ENCODE data around the gene THRAP3. TPM values are rescaled to one million over a fixed set of nuclear protein-coding genes. Genes with fewer than 3 reads are reported as not detected.

THRAP3 gene
- total and polyA plus RNA-seq, 2 donors (not counting 3 experiments of a cell fraction or from before 2014, with no cell fraction given) = 38.0 to 144 TPM

DNA sequence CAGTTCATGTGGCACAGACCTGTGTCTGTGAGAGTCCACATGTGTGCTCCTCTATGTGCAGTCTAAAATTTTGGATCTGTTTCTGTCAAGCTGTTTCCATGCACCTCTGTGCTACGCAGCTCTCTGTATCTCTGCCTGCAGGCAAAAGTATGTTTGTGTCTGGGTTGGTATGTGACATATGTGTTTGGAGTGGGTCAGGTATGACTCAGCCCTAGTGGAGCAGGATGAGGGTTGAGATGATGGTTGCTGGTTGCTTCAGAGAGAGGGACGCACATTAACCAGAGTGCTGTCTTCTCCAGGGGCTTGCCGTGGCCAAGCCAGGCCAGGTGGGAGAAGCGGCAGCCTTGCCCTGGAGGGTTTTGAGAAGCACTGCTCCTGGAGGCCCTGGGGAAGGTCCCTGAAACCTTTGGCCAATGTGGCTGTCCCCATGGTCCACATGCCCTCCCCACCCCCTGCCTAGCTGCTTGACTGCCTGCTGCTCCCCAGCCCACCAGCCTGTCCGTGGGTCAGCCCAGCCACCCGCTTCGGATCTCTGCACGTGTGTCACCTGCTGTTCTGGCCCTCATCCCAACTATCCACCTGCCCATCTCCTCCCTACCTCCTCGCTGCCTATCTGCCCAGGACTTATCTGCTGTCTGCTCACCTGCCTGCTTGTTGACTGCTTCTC is 103.3 kb downstream of the THRAP3 start:
- no peaks in the 10 kb centered on the region for H3K27me3 ChIP-seq (ENCODE audit: control insufficient read depth in 2 of 2, insufficient read depth in 2 of 2, low read length in 2 of 2)
- intact Hi-C loops (cut with micrococcal nuclease) (no loop called here), dilution Hi-C loops (cut with MboI; ENCODE audit: extremely low pct_ligation_motif_present, low sequenced_read_pairs) (no loop called here)
- ChIA-PET POLR2A (no interaction called here), CTCF (interaction anchor here (1.2 kb wide), 1 partner anchor 15 kb away, joined by 3 read pairs; no protein-coding TSS in a partner anchor)
- H3K9ac ChIP-seq (replicated peaks; ENCODE audit: extremely low read depth, insufficient read depth, low read length) = no peak overlapping the region
- no peak overlapping the region for H3K27ac ChIP-seq (ENCODE audit: insufficient read depth, low read depth, low read length)
- H3K9me3 ChIP-seq (replicated peaks; ENCODE audit: control insufficient read depth, insufficient read depth, low read length) = no peaks in the 10 kb centered on the region
- FAIRE-seq = no peak
- H4K20me1 ChIP-seq (replicated peaks; ENCODE audit: control insufficient read depth, extremely low read depth, insufficient read depth, low read length) = no peaks in the 10 kb centered on the region
- TF ChIP-seq, protein P1, sequence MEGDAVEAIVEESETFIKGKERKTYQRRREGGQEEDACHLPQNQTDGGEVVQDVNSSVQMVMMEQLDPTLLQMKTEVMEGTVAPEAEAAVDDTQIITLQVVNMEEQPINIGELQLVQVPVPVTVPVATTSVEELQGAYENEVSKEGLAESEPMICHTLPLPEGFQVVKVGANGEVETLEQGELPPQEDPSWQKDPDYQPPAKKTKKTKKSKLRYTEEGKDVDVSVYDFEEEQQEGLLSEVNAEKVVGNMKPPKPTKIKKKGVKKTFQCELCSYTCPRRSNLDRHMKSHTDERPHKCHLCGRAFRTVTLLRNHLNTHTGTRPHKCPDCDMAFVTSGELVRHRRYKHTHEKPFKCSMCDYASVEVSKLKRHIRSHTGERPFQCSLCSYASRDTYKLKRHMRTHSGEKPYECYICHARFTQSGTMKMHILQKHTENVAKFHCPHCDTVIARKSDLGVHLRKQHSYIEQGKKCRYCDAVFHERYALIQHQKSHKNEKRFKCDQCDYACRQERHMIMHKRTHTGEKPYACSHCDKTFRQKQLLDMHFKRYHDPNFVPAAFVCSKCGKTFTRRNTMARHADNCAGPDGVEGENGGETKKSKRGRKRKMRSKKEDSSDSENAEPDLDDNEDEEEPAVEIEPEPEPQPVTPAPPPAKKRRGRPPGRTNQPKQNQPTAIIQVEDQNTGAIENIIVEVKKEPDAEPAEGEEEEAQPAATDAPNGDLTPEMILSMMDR (IDR thresholded peaks at IDR 0.05; ENCODE audit: extremely low read depth in 1 of 2, insufficient read depth in 1 of 2, low read depth in 1 of 2, low read length in 2 of 2) = no peak
- TF ChIP-seq GATA2 (IDR thresholded peaks at IDR 0.05; ENCODE audit: insufficient read depth, insufficient read length, low read depth, low read length) (no peak), JUN (IDR thresholded peaks at IDR 0.05; ENCODE audit: borderline replicate concordance, insufficient read depth, insufficient read length, low read depth) (no peak), EZH2 (IDR thresholded peaks at IDR 0.05; ENCODE audit: borderline replicate concordance, low read depth, low read length, severe bottlenecking) (no peak), FOS (IDR thresholded peaks at IDR 0.05; ENCODE audit: borderline replicate concordance, insufficient read depth, low read length) (no peak), POLR2A (IDR thresholded peaks at IDR 0.05; ENCODE audit: low read depth, low read length) (no peak), MYC (IDR thresholded peaks at IDR 0.05; ENCODE audit: low read depth, low read length) (no peak), POLR2AphosphoS5 (IDR thresholded peaks at IDR 0.05; ENCODE audit: insufficient read depth, low read depth, low read length) (no peak)
- TF ChIP-seq, protein P2, sequence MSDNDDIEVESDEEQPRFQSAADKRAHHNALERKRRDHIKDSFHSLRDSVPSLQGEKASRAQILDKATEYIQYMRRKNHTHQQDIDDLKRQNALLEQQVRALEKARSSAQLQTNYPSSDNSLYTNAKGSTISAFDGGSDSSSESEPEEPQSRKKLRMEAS (IDR thresholded peaks at IDR 0.05; ENCODE audit: insufficient read depth, insufficient read length) = no peak
- H3K79me2 ChIP-seq (ENCODE audit: control insufficient read depth, insufficient read depth, low read length) = peaks cover 6% of the 10 kb centered on the region
- peaks cover 20% of the 10 kb centered on the region for H3K4me1 ChIP-seq (ENCODE audit: control insufficient read depth, extremely low read depth, insufficient read depth, low read length)
- no peaks in the 10 kb centered on the region for H3K36me3 ChIP-seq (ENCODE audit: control insufficient read depth in 2 of 2, extremely low read depth in 1 of 2, insufficient read depth in 2 of 2, low read length in 2 of 2)
- no peak overlapping the region for H3K4me3 ChIP-seq (replicated peaks in 1 of 3; ENCODE audit: insufficient read depth in 1 of 3, low read depth in 1 of 3, low read length in 3 of 3)
- no peaks in the 10 kb centered on the region for H3K9me1 ChIP-seq (replicated peaks; ENCODE audit: control insufficient read depth, extremely low read depth, insufficient read depth, low read length)
- H3K4me2 ChIP-seq (ENCODE audit: insufficient read depth, low read length) = no peak overlapping the region
- DNase-seq (ENCODE audit: low read depth, low spot score) = no peak
- no TSS peak for BruUV-seq (replicated peaks)
- H2AFZ ChIP-seq (ENCODE audit: low read depth, low read length) = no peak overlapping the region
